ENCODE data around the gene SLIT1. TPM values are rescaled to one million over a fixed set of nuclear protein-coding genes. Genes with fewer than 3 reads are reported as not detected.

SLIT1 gene
- total RNA-seq, 1 donor from 2014 or later, result 0.51 TPM

DNA sequence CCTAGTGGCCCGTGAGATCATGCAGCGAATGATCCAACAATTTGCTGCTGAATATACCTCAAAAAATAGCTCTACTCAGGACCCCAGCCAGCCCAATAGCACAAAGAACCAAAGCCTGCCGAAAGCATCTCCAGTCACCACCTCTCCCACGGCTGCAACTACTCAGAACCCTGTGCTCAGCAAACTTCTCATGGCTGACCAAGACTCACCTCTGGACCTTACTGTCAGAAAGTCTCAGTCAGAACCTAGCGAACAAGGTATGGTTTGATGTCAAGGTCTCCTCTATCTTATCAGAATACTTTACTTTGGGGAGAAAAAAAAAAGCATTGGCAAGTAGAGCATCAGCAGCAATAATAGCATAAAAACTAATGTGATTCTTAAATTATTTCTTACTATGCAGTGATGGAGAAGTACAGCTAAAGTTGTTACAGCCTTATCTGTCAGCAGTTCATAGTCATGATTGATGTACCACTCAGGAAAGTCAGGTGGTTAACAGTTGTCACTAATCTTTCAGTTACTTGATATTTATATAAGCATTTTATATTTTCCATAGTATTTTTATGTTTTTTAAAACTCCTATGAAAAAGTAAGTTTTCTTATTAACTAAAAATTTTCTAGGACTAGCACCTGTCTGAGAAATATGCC is 236.6 kb downstream of the SLIT1 start:
- Mint-ChIP-seq H3K27ac (no peak overlapping the region), H3K9me3 (no peaks in the 10 kb centered on the region), H3K27me3 (no peaks in the 10 kb centered on the region), H3K36me3 (ENCODE audit: low read depth) (peaks cover 53% of the 10 kb centered on the region), H3K4me1 (peaks cover 4% of the 10 kb centered on the region), H3K4me3 (no peak overlapping the region)
- intact Hi-C loops (cut with micrococcal nuclease), result no loop called here
- DNase-seq (no peak), ATAC-seq (ENCODE audit: low read depth) (no peak)
- no peak for TF ChIP-seq CTCF (IDR thresholded peaks at IDR 0.05)
- ChIA-PET POLR2A (no interaction called here), CTCF (no interaction called here)

Other genes with a start within 250 kb of the SLIT1 start
- 14.7 and 17.8 TPM in 2 replicates for gene ARHGAP19, start 106.7 kb upstream of the SLIT1 start, total RNA-seq
- 6.9 TPM in 2 replicates for gene FRAT1, start 133.3 kb upstream of the SLIT1 start, total RNA-seq
- gene FRAT2, start 148.8 kb upstream of the SLIT1 start, total RNA-seq, result 9.7 and 10.9 TPM in 2 replicates
- gene RRP12, start 215.4 kb upstream of the SLIT1 start, total RNA-seq, result 61.8 and 62.6 TPM in 2 replicates
- 162 and 166 TPM in 2 replicates for gene PGAM1, start 240.2 kb upstream of the SLIT1 start, total RNA-seq

All from activated B cell treated with CpG ODN at 0.5 μM for 24 hours (primary cell).